DMS53 (cell line): ENCODE data around the gene EYS.
"Not testable (repeated sequence)": the region's sequence is repeated elsewhere in the genome, so short reads cannot be mapped to it uniquely, and the experiment has no call there.

Source experiments
- DNase-seq: peaks from one replicate; lab custom pipeline; 2025; lab: John Stamatoyannopoulos, UW

The EYS gene

DNA sequence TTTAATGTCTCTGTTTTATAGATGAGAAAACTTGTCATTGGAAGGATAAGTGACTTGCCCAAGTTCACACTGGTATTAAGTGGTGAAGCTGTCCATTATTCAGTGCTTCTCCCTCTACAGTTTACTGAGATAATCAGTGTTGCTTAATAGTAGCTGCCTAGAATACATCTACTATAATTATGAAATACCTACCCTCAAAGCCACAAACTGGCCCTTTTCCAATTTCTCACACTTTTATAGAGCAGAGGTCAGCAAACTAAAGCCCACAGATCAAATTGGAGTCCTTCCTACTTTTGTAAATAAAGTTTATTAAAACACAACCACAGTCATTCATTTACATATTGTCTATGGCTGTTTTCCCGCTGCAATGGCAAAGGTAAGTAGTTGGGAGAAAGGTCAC is 73.5 kb downstream of the EYS start:
- no peak for DNase-seq

- DNase-seq, result no peak
Measured at GRCh38 chr6:65631711-65632110, 75.3 kb downstream of the EYS start.

- peak; percentile 66 for DNase-seq
Measured at GRCh38 chr6:65627434-65627999, 79.5 kb downstream of the EYS start.

- peak; percentile 54 for DNase-seq
Measured at GRCh38 chr6:65627015-65627414, 80.0 kb downstream of the EYS start.

GRCh38 chr6:65623566-65623965 is 83.5 kb downstream of the EYS start:
- DNase-seq, result peak; percentile 55

DNA sequence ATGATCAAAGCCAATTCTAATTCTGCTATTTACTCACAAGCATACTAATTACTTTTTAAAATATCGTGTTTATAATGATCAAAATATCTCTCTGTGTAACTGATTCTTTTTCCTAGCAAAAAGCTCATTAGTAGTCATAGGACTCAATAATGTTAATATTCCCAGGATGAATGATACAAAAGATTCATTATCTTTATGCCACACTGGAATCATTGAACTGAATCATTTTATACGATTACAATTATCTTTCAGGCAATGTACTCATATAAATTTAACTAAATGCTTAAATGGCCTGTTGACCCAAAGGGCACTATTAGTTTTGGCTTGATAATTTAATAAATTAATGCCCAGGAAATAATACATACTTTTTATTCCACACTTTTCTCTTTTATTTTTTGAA is 96.3 kb downstream of the EYS start:
- DNase-seq, result no peak

- DNase-seq, result no peak
Measured at GRCh38 chr6:65595540-65595939, 111.5 kb downstream of the EYS start.

- DNase-seq, result no peak
Measured at GRCh38 chr6:65570340-65570739, 136.7 kb downstream of the EYS start.

- no peak for DNase-seq
Measured at GRCh38 chr6:65569505-65569904, 137.5 kb downstream of the EYS start.

- not testable (repeated sequence) for DNase-seq
Measured at GRCh38 chr6:65569056-65569455, 138.0 kb downstream of the EYS start.

GRCh38 chr6:65566117-65566516 is 140.9 kb downstream of the EYS start:
- DNase-seq, result peak; percentile 64

GRCh38 chr6:65558071-65558470 is 149.0 kb downstream of the EYS start:
- DNase-seq, result no peak

- DNase-seq, result peak; percentile 96
Measured at GRCh38 chr6:65557224-65557623, 149.8 kb downstream of the EYS start.

DNA sequence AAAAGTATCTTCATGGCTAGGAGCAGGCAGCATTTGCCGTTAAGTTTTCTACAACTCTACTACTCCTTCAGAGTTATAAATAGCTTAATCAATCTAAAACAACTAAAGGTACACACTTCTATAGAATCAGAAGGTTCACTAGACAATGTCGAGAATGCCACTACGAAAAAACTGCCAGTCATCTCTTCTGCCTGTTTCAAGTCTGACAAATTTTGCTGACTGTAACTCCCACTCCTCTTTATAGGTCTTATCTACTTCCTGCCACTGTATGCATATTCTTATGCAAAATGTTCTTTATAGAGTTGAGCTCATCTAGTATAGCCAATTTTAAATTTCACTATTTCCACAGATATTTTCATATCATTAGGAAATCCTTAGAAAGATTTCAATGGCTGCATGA is 160.1 kb downstream of the EYS start:
- DNase-seq, result no peak

DNA sequence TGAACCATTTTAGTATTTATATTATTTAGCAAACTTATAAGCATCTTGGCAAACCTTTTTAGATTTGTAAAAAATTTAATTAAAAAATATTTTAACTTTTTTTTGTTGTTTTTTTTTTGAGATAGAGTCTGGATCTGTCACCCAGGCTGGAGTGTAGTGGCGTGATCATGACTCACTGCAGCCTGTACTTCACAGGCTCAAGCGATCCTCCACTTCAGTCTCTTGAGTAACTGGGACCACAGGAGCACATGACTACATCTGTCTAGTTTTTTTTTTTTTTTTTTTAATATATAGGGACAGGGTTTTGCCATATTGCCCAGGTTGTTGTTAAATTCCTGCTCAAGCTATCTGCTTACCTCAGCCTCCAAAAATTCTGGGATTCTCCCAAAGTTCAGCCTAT is 161.1 kb downstream of the EYS start:
- peak; percentile 93 for DNase-seq

GRCh38 chr6:65538644-65539043 is 168.4 kb downstream of the EYS start:
- no peak for DNase-seq

DNA sequence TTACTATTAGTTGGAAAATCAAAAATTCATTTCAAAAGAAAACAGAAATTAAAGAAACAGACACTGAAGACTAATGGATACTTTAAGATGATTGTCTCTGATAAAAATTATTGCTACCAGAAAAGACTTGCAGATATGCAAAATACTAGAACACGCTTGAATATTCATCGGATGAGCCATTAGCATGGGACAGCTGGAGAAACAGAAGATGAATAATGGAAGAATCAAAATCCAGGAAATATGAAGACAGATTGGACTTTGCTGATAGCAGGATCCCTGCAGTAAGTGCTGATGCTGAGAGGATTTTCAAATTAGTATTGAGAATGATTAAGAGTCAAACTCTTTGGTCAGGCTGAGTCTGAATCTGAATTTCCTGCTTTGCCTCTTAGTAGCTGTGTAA is 169.4 kb downstream of the EYS start:
- DNase-seq, result no peak

GRCh38 chr6:65531533-65531932 is 175.5 kb downstream of the EYS start:
- peak; percentile 12 for DNase-seq

DNA sequence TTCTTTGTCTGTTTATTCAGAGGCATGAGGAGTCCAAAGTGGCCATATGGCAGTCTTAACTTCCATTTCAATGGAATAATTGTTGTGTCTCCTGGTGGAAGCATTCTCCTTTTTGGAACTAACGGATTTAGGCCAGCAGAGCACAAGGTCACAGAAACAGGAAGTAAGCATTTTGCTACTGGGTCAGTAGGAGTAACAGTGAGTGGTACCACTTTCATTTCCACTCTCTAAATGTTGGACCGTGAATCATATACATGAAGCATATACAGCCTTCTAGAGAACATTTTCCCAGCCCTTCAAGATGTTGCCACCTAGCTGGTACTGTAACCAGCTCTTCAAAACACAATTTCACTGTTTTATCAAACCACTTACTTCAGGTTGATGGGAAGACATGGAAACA is 182.8 kb downstream of the EYS start:
- DNase-seq, result no peak

- DNase-seq, result no peak
Measured at GRCh38 chr6:65505736-65506135, 201.3 kb downstream of the EYS start.

DNA sequence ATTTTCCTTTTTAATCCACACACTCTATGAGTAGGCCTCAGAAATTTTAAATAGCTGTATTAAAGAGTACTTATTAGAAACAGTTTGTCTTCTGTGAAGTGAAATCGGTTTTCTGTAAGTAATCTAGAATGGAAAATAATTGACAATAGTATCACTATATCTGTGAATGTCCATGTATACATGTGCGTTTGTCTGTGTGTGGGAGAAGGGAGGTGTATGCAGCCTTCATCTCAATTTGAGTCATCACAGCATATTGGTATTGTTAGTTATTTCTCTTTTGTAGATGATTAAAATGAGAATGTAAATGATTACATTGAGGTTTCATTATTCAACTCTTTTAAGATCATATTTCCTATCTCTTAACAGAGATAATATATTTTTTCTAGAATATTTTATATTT is 206.0 kb downstream of the EYS start:
- DNase-seq, result no peak

DNA sequence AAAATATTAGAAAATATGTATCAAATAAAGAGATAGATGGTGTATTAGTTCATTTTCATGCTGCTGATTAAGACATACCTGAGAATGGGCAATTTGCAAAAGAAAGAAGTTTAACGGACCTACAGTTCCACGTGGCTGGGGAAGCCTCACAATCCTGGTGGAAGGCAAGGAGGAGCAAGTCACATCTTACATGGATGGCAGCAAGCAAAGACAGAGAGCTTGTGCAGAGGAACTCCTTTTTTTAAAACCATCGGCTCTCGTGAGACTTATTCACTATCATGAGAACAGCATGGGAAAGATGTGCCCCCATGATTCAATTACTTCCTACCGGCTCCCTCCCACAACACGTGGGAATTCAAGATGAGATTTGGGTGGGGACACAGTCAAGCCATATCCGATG is 223.4 kb downstream of the EYS start:
- DNase-seq, result not testable (repeated sequence)

GRCh38 chr6:65469650-65470049 is 237.4 kb downstream of the EYS start:
- no peak for DNase-seq

DNA sequence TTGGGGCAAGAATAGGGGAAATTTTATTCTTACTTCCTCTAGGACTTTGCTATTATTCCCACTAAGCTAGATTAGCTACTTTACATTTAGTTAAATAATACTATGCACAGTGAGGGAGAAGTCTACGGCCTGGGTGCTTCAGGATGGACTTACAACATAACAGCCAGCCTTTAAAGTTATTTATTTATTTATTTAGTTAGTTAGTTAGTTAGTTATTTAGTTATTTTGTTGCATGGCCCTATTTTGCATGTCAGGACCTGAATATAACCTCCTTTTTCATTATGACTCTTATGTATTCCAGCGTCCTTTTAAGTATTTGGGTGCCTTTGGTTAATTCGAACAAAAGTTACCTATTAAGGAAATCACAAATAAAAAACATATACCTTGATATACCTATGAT is 238.7 kb downstream of the EYS start:
- no peak for DNase-seq

DNA sequence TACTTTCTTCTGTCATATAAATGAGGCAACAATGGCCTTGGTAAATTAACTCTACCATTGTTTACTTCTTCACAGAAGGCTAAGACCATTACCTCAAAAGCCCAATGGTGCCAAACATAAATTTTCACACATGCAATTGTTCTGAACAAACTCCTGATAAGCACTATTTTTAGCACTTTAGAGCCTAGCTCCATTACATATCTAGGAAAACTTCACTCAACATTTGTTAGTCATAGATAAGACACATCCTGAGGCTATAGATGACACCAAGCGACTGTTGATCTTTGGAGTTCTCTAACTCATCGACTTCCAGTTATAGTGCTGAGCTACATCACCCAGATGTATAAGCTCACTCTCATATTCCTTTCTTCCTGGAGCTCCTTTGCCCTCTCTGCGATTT is 245.9 kb downstream of the EYS start:
- peak; percentile 26 for DNase-seq
